Measurements from ENCODE around the gene TIGAR.

Gene TIGAR

GRCh38 chr12:4380332-4380731, 59.3 kb downstream of the TIGAR start:
- DNase-seq = no peak

- no peak for DNase-seq
These were observed 62.4 kb downstream of the TIGAR start for GRCh38 chr12:4383304-4383865.

GRCh38 chr12:4386801-4387200, 65.8 kb downstream of the TIGAR start:
- no peak for DNase-seq

- DNase-seq = no peak
These were observed 66.6 kb downstream of the TIGAR start for GRCh38 chr12:4387607-4388006.

- DNase-seq = no peak
These were observed 67.0 kb downstream of the TIGAR start for GRCh38 chr12:4388032-4388431.

GRCh38 chr12:4388662-4389061, 67.6 kb downstream of the TIGAR start:
- DNase-seq = no peak

GRCh38 chr12:4392223-4392742, 71.3 kb downstream of the TIGAR start:
- no peak for DNase-seq

- DNase-seq = no peak
These were observed 72.2 kb downstream of the TIGAR start for GRCh38 chr12:4393211-4393610.

- DNase-seq = no peak
These were observed 74.8 kb downstream of the TIGAR start for GRCh38 chr12:4395818-4396217.

GRCh38 chr12:4401117-4401516, 80.1 kb downstream of the TIGAR start:
- no peak for DNase-seq

- no peak for DNase-seq
These were observed 82.0 kb downstream of the TIGAR start for GRCh38 chr12:4402996-4403395.

All from effector CD4-positive, alpha-beta T cell (primary cell).